Spleen (tissue), 11 donors: ENCODE data around the gene CDK5RAP3. TPM values are rescaled to one million over a fixed set of nuclear protein-coding genes. Genes with fewer than 3 reads are reported as not detected.
A peak's percentile ranks its signal among the peaks of the same experiment; 100 is the strongest.

ENCODE experiments used
- DNase-seq: peaks from one replicate; pipeline ENCODE4 v3.0.0-alpha.2; 2020
- H3K27ac ChIP-seq, 8 donors: fragments of 200-600 bp; sonication (generic) in 7 of 8; 1 replicate in 4 of 8; 2 replicates in 4 of 8; pipeline versions ENCODE4 v1.5.0 to v1.8.0; 2016 to 2021; ENCODE audit warnings: inconsistent platforms in 4 of 8, mild to moderate bottlenecking in 4 of 8, moderate library complexity in 1 of 8
- H3K27me3 ChIP-seq, 7 donors: fragments of 200-600 bp; sonication (generic) in 6 of 7; replicated peaks in 1 of 7; 1 replicate in 4 of 7; 2 replicates in 3 of 7; pipeline versions ENCODE4 v1.5.0 to v1.8.0; 2016 to 2021; ENCODE audit warnings: inconsistent platforms in 3 of 7, mild to moderate bottlenecking in 1 of 7
- H3K36me3 ChIP-seq, 6 donors: fragments of 200-600 bp; sonication (generic) in 5 of 6; 1 replicate in 4 of 6; 2 replicates in 2 of 6; pipeline versions ENCODE4 v1.5.0 to v1.8.0; 2016 to 2021; ENCODE audit warnings: inconsistent platforms in 2 of 6
- H3K4me1 ChIP-seq, 6 donors: fragments of 200-600 bp; sonication (generic) in 5 of 6; 1 replicate in 3 of 6; 2 replicates in 3 of 6; pipeline versions ENCODE4 v1.5.0 to v1.8.0; 2016 to 2021; ENCODE audit warnings: inconsistent platforms in 3 of 6
- H3K4me3 ChIP-seq, 8 donors: fragments of 200-600 bp; sonication (generic) in 7 of 8; 1 replicate in 4 of 8; 2 replicates in 4 of 8; pipeline versions ENCODE4 v1.5.0 to v1.8.0; 2016 to 2021; ENCODE audit warnings: inconsistent platforms in 4 of 8, mild to moderate bottlenecking in 4 of 8, moderate library complexity in 2 of 8
- H3K9me3 ChIP-seq, 8 donors: fragments of 200-600 bp; sonication (generic) in 7 of 8; 1 replicate in 4 of 8; 2 replicates in 4 of 8; pipeline versions ENCODE4 v1.5.0 to v1.8.0; 2016 to 2021; ENCODE audit warnings: inconsistent platforms in 4 of 8
- CTCF ChIP-seq, 11 experiments: fragments of 200-600 bp in 7 of 11; fragments of 450-650 bp in 4 of 11; sonication (generic) in 4 of 11; IDR thresholded peaks in 8 of 11; conservative IDR thresholded peaks in 3 of 11; 1 replicate in 7 of 11; 2 replicates in 4 of 11; pipeline versions ENCODE4 v1.4.0 to v1.8.0; 2016 to 2021; ENCODE audit warnings: antibody characterized with exemption in 11 of 11, inconsistent platforms in 4 of 11, mild to moderate bottlenecking in 1 of 11
- POLR2A ChIP-seq, 3 donors: fragments of 450-650 bp; IDR thresholded peaks; one replicate each; pipeline ENCODE4 v1.5.1; 2017; ENCODE audit warnings: antibody characterized with exemption in 3 of 3, mild to moderate bottlenecking in 1 of 3
- POLR2AphosphoS5 ChIP-seq, 3 donors: sonication (generic); formaldehyde crosslinking; IDR thresholded peaks; one replicate each; pipeline ENCODE4 v1.5.1; 2017; ENCODE audit warnings: antibody characterized with exemption in 3 of 3
- WGBS, 5 donors: extraction: QIAGEN DNeasy Blood & Tissue Kit in 3 of 5; methylation state at CpG; one replicate each; pipeline versions ENCODE4 v1.1.5 to v1.1.7; 2013 to 2018; 5-methylcytosine and 5-hydroxymethylcytosine counted together
- intact Hi-C: fragments of 100-400 bp; cut with DNase I; formaldehyde crosslinking; loops from one replicate; pipeline ENCODE4 v1.15.0; 2023; ENCODE audit warnings: low total_unique reads
- polyA plus RNA-seq, 3 donors: library from polyadenylated mRNA; stranded (reverse); fragments of 200-250 nt; gene quantifications; one replicate each; pipeline ENCODE4 v1.2.1, GENCODE V29; 2013
- total RNA-seq, 7 donors: library from RNA; depleted of rRNA in 3 of 7; stranded (reverse); fragments of >200 nt in 3 of 7; fragmentation: NEBNext Ultra II Directional in 4 of 7; extraction: Animal tissue kit (Norgen Biotek cat#: 25700) in 4 of 7; gene quantifications; one replicate each; pipeline versions ENCODE4 v1.1.0 to v1.2.1, GENCODE V29; 2016 to 2021
- donor health status: healthy with polysubstance abuse.
- donor health status: DM: no; HTN: no; CAD: no; lungs with moderate emphysema.
- donor health status: DM: no; HTN: no; CAD: no.
- donor health status: Bipolar disorder and iron deficiency.
- donor health status: healthy.
- donor health status: DM: no; HTN: no; CAD: no.
- donor health status: DM: yes; HTN: yes; CAD: no.

Gene CDK5RAP3
- total and polyA plus RNA-seq, 10 donors, result 216 to 1,020 (median 261) TPM

- H3K4me3 ChIP-seq, result no peak overlapping the region
- no peak for DNase-seq
- 91 to 95% (median 94%) methylated on average over 18 to 20 of the region's 20 CpGs for WGBS, 5 donors
Observed at GRCh38 chr17:47927821-47928400, 43.0 kb upstream of the CDK5RAP3 start.

GRCh38 chr17:47928415-47928814, 42.5 kb upstream of the CDK5RAP3 start:
- intact Hi-C loops, result no loop called here
- H3K4me1 ChIP-seq, result no peaks in the 10 kb centered on the region
- no peak for DNase-seq
- no peaks in the 10 kb centered on the region for H3K9me3 ChIP-seq
- no peak overlapping the region for H3K4me3 ChIP-seq
- H3K36me3 ChIP-seq, result peaks cover 2 to 78% (median 68%) of the 10 kb centered on the region in 6 donors
- no peak for TF ChIP-seq POLR2A (IDR thresholded peaks at IDR 0.05)
- TF ChIP-seq CTCF (IDR thresholded peaks at IDR 0.05 in 8 of 11, conservative IDR thresholded peaks at IDR 0.05 in 3 of 11), result no peak
- no peak for TF ChIP-seq POLR2AphosphoS5 (IDR thresholded peaks at IDR 0.05)
- H3K27ac ChIP-seq, result no peak overlapping the region
- 33 to 55% (median 39%) methylated on average over 2 of the region's 2 CpGs for WGBS, 5 donors
- H3K27me3 ChIP-seq, result no peaks in the 10 kb centered on the region

More at GRCh38 chr17:47927821-47928400, 43.0 kb upstream of the CDK5RAP3 start:
- Histone ChIP-seq H3K27ac (no peak overlapping the region), H3K4me1 (no peaks in the 10 kb centered on the region), H3K36me3 (peaks cover 2 to 83% (median 73%) of the 10 kb centered on the region in 6 donors), H3K9me3 (no peaks in the 10 kb centered on the region), H3K27me3 (no peaks in the 10 kb centered on the region)
- intact Hi-C loops, result no loop called here
- TF ChIP-seq POLR2AphosphoS5 (IDR thresholded peaks at IDR 0.05), result peak in 1 of 3 donors; percentile 19
- TF ChIP-seq POLR2A (IDR thresholded peaks at IDR 0.05), result no peak

- H3K9me3 ChIP-seq, result no peaks in the 10 kb centered on the region
- no peaks in the 10 kb centered on the region for H3K4me1 ChIP-seq
- 72 to 89% (median 84%) methylated on average over 9 to 10 of the region's 10 CpGs for WGBS, 5 donors
- H3K36me3 ChIP-seq, result peaks cover 2 to 68% (median 58%) of the 10 kb centered on the region in 6 donors
- DNase-seq, result peak; percentile 33
- H3K27me3 ChIP-seq, result no peaks in the 10 kb centered on the region
- H3K27ac ChIP-seq, result no peak overlapping the region
- intact Hi-C loops, result no loop called here
- no peak overlapping the region for H3K4me3 ChIP-seq
- TF ChIP-seq POLR2AphosphoS5 (IDR thresholded peaks at IDR 0.05), result no peak
- no peak for TF ChIP-seq CTCF (IDR thresholded peaks at IDR 0.05 in 8 of 11, conservative IDR thresholded peaks at IDR 0.05 in 3 of 11)
- TF ChIP-seq POLR2A (IDR thresholded peaks at IDR 0.05), result no peak
Observed at GRCh38 chr17:47929218-47930000, 41.5 kb upstream of the CDK5RAP3 start.

- intact Hi-C loops, result no loop called here
- no peaks in the 10 kb centered on the region for H3K9me3 ChIP-seq
- H3K4me3 ChIP-seq, result no peak overlapping the region
- peaks cover 0 to 43% (median 34%) of the 10 kb centered on the region in 6 donors for H3K36me3 ChIP-seq
- no peaks in the 10 kb centered on the region for H3K4me1 ChIP-seq
- 80 to 89% (median 86%) methylated on average over 4 of the region's 4 CpGs for WGBS, 5 donors
- no peak for DNase-seq
- TF ChIP-seq CTCF (IDR thresholded peaks at IDR 0.05 in 8 of 11, conservative IDR thresholded peaks at IDR 0.05 in 3 of 11), result no peak
- no peaks in the 10 kb centered on the region for H3K27me3 ChIP-seq
- H3K27ac ChIP-seq, result no peak overlapping the region
Observed at GRCh38 chr17:47931848-47932247, 39.1 kb upstream of the CDK5RAP3 start.
